SH-SY5Y (cell line): Measurements from ENCODE around the gene CHD9NB.

Experiments
- GATA2 ChIP-seq: IDR thresholded peaks from 2 replicates; pipeline ENCODE4 v1.6.1; 2011; ENCODE audit warnings: mild to moderate bottlenecking, low read depth, low read length
- GATA3 ChIP-seq: IDR thresholded peaks from 2 replicates; pipeline ENCODE4 v1.6.1; 2011; ENCODE audit warnings: low read depth, mild to moderate bottlenecking, low read length, moderate library complexity

DNA sequence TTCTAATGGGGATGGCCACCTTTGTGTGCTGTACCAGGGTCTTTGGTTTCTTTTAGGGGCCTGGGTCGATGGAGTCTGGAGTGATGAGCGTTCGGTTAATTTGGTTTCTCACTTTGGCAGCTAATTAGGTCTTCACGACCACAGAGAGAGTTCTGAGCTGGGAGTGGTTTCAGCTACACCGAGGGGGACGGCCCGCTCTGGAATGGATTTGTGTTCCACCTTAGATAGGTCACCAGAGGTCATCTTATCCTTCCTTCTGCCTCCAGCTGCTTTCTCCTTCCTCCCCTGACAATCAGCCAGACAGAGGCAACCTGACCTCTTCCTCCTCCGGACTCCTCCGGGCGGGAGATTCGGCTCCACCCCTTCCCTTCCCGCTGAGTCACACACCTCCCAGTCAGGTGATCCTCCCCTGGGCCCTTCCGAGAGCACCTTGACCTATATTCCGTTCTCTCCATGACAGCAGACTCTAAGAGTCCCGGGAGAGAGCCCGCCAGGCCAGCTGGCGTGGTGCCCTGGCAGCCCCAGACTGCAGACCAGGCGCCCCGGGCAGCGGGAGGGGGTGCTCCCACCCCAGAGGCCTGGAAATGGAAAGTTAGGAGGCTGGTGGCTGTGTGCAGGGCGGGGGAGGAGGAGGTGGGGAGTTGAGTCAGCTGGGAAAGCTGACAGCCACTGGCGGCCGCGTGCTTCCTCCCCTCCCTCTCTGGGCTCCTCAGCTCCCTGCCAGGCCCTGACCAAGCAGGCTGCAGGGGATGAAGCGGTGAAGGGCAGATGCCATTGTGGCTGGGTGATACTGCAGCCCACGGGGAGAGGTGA, 46.8 kb upstream of the CHD9NB start:
- TF ChIP-seq GATA2 (no peak), GATA3 (no peak)
